Measurements from ENCODE around the gene WWOX. TPM values are rescaled to one million over a fixed set of nuclear protein-coding genes. Genes with fewer than 3 reads are reported as not detected.

Gene WWOX
- total and polyA plus RNA-seq, 2 of the 8 experiments (the other 6 are each of a cell fraction or from before 2014, with no cell fraction given): 5.4 to 16.7 TPM

DNA sequence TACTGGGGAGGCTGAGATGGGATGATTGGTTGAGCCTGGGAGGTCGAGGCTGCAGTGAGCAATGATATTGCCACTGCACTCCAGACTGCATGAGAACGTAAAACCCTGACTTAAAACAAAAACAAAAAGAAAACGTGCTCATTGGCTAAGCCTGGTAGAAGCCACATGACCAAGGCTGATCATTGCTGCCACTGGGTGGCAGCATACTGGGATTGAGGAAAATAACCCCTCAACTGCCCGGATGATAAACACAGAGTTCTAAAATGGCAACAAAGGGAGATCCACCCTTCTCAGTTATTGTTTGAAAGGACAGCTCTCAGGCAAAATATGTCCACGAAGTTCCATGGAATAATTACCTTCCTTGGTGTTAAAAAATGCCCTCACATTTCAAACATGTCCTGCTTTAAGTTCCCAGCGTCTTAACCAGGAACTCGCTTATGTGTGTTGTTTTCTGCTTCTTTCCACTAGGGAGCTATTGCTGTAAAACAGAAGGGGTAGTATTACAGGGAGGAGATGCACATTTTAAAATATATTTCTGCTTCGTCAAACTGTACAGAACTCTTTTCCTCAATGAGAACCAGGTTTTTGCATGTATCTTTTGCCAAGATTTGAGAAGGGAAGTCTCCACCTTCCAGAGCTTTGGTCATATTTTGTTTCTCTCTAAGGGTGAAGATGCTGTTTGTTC is 825.8 kb downstream of the WWOX start (continued):
- TF ChIP-seq TEAD4 (IDR thresholded peaks at IDR 0.05; ENCODE audit: low read depth, low read length) (peak; percentile 45; the same call in 1 of the 2 replicates), POLR2AphosphoS5 (IDR thresholded peaks at IDR 0.05; ENCODE audit: low read depth, low read length) (no peak), CREB1 (IDR thresholded peaks at IDR 0.05) (no peak), TBP (IDR thresholded peaks at IDR 0.05; ENCODE audit: low read depth, low read length) (no peak), HDAC2 (IDR thresholded peaks at IDR 0.05; ENCODE audit: borderline replicate concordance in 1 of 2, low read depth in 2 of 2, low read length in 2 of 2) (no peak), CEBPB (IDR thresholded peaks at IDR 0.05; ENCODE audit: low read depth, low read length) (no peak), TAF1 (IDR thresholded peaks at IDR 0.05; ENCODE audit: low read depth, low read length) (no peak), SIX5 (IDR thresholded peaks at IDR 0.05; ENCODE audit: low read depth, low read length) (no peak), EP300 (IDR thresholded peaks at IDR 0.05; ENCODE audit: borderline replicate concordance in 1 of 2, low read depth in 2 of 2, low read length in 2 of 2) (no peak)
- TF ChIP-seq, protein P1, sequence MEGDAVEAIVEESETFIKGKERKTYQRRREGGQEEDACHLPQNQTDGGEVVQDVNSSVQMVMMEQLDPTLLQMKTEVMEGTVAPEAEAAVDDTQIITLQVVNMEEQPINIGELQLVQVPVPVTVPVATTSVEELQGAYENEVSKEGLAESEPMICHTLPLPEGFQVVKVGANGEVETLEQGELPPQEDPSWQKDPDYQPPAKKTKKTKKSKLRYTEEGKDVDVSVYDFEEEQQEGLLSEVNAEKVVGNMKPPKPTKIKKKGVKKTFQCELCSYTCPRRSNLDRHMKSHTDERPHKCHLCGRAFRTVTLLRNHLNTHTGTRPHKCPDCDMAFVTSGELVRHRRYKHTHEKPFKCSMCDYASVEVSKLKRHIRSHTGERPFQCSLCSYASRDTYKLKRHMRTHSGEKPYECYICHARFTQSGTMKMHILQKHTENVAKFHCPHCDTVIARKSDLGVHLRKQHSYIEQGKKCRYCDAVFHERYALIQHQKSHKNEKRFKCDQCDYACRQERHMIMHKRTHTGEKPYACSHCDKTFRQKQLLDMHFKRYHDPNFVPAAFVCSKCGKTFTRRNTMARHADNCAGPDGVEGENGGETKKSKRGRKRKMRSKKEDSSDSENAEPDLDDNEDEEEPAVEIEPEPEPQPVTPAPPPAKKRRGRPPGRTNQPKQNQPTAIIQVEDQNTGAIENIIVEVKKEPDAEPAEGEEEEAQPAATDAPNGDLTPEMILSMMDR (IDR thresholded peaks at IDR 0.05; ENCODE audit: control extremely low read depth in 1 of 3, insufficient read depth in 1 of 3, low read depth in 1 of 3, low read length in 3 of 3): peak; percentile 44 to 72 (median 57)
- TF ChIP-seq, protein P2, sequence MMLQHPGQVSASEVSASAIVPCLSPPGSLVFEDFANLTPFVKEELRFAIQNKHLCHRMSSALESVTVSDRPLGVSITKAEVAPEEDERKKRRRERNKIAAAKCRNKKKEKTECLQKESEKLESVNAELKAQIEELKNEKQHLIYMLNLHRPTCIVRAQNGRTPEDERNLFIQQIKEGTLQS (IDR thresholded peaks at IDR 0.05; ENCODE audit: insufficient read depth, low read depth, low read length): peak; percentile 61; the same call in 1 of the 2 replicates

Measured in H1 (cell line).